Tibial artery (tissue), 4 donors: Measurements from ENCODE around the gene GPAT3.
"Not testable (repeated sequence)": the region's sequence is repeated elsewhere in the genome, so short reads cannot be mapped to it uniquely, and the experiment has no call there.

ENCODE experiments used
- DNase-seq, 2 donors: peaks; one replicate each; pipeline ENCODE4 v3.0.0-alpha.2; 2019
- H3K27ac ChIP-seq, 2 donors: fragments of 200-600 bp; sonication (generic) in 1 of 2; 1 replicate in 1 of 2; 2 replicates in 1 of 2; pipeline ENCODE4 v1.5.1; 2018 to 2019; ENCODE audit warnings: mild to moderate bottlenecking in 1 of 2
- H3K27me3 ChIP-seq, 2 donors: fragments of 200-600 bp; sonication (generic) in 1 of 2; one replicate each; pipeline versions ENCODE4 v1.5.1 to v1.6.0; 2016 to 2019
- H3K36me3 ChIP-seq, 3 donors: fragments of 200-600 bp; sonication (generic) in 2 of 3; one replicate each; pipeline ENCODE4 v1.5.1; 2016 to 2019; ENCODE audit warnings: mild to moderate bottlenecking in 2 of 3
- H3K4me1 ChIP-seq, 4 donors: fragments of 200-600 bp; sonication (generic) in 2 of 4; 1 replicate in 3 of 4; 2 replicates in 1 of 4; pipeline ENCODE4 v1.5.1; 2016 to 2019
- H3K4me3 ChIP-seq, 2 donors: fragments of 200-600 bp; sonication (generic) in 1 of 2; 1 replicate in 1 of 2; 2 replicates in 1 of 2; pipeline ENCODE4 v1.5.1; 2018 to 2019; ENCODE audit warnings: mild to moderate bottlenecking in 2 of 2
- H3K9me3 ChIP-seq, 3 donors: fragments of 200-600 bp; sonication (generic) in 1 of 3; one replicate each; pipeline ENCODE4 v1.5.1; 2016 to 2019
- intact Hi-C: fragments of 100-400 bp; cut with DNase I; formaldehyde crosslinking; loops from one replicate; pipeline ENCODE4 v1.15.0; 2023; ENCODE audit warnings: low total_unique reads
- TF ChIP-seq, protein P1 (sequence below), 2 experiments: fragments of 200-600 bp in 1 of 2; fragments of 450-650 bp in 1 of 2; IDR thresholded peaks; one replicate each; pipeline ENCODE4 v1.5.1; 2017 to 2019; ENCODE audit warnings: antibody characterized with exemption in 2 of 2, mild to moderate bottlenecking in 1 of 2, moderate library complexity in 1 of 2

The GPAT3 gene

GRCh38 chr4:83574247-83574646 lies 38.3 kb downstream of the GPAT3 start:
- TF ChIP-seq, protein P1, sequence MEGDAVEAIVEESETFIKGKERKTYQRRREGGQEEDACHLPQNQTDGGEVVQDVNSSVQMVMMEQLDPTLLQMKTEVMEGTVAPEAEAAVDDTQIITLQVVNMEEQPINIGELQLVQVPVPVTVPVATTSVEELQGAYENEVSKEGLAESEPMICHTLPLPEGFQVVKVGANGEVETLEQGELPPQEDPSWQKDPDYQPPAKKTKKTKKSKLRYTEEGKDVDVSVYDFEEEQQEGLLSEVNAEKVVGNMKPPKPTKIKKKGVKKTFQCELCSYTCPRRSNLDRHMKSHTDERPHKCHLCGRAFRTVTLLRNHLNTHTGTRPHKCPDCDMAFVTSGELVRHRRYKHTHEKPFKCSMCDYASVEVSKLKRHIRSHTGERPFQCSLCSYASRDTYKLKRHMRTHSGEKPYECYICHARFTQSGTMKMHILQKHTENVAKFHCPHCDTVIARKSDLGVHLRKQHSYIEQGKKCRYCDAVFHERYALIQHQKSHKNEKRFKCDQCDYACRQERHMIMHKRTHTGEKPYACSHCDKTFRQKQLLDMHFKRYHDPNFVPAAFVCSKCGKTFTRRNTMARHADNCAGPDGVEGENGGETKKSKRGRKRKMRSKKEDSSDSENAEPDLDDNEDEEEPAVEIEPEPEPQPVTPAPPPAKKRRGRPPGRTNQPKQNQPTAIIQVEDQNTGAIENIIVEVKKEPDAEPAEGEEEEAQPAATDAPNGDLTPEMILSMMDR (IDR thresholded peaks at IDR 0.05), result no peak
- no peaks in the 10 kb centered on the region for H3K27me3 ChIP-seq
- no peak overlapping the region for H3K4me3 ChIP-seq
- H3K4me1 ChIP-seq, result no peaks in the 10 kb centered on the region
- H3K36me3 ChIP-seq, result no peaks in the 10 kb centered on the region
- no peaks in the 10 kb centered on the region for H3K9me3 ChIP-seq
- no peak for DNase-seq
- H3K27ac ChIP-seq, result no peak overlapping the region
- intact Hi-C loops, result no loop called here

DNA sequence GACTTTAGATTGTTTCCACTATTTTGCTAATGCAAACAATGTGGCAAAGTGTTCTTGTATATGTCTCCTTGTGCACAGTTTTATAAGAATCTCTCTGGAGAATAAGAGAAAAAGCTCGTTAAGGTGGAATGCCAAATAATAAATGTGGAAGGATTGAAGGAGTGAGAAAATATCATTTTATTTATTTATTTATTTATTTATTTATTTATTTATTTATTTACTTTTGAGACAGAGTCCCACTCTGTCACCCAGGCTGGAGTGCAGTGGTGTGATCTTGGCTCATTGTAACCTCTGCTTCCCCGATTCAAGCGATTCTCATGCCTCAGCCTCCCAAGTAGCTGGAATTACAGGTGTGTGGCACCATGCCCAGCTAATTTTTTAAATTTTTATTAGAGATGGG lies 40.3 kb downstream of the GPAT3 start:
- H3K27me3 ChIP-seq, H3K4me3 ChIP-seq, H3K4me1 ChIP-seq, DNase-seq, intact Hi-C loops, H3K9me3 ChIP-seq, H3K27ac ChIP-seq, H3K36me3 ChIP-seq: not testable (repeated sequence)

GRCh38 chr4:83581411-83582288 lies 45.7 kb downstream of the GPAT3 start:
- Histone ChIP-seq H3K4me3 (no peak overlapping the region), H3K27ac (no peak overlapping the region), H3K36me3 (no peaks in the 10 kb centered on the region), H3K4me1 (peaks cover 0 to 10% (median 3%) of the 10 kb centered on the region in 4 donors), H3K9me3 (no peaks in the 10 kb centered on the region), H3K27me3 (no peaks in the 10 kb centered on the region)
- intact Hi-C loops, result no loop called here
- no peak for DNase-seq
- TF ChIP-seq, protein P1 (IDR thresholded peaks at IDR 0.05), result no peak

DNA sequence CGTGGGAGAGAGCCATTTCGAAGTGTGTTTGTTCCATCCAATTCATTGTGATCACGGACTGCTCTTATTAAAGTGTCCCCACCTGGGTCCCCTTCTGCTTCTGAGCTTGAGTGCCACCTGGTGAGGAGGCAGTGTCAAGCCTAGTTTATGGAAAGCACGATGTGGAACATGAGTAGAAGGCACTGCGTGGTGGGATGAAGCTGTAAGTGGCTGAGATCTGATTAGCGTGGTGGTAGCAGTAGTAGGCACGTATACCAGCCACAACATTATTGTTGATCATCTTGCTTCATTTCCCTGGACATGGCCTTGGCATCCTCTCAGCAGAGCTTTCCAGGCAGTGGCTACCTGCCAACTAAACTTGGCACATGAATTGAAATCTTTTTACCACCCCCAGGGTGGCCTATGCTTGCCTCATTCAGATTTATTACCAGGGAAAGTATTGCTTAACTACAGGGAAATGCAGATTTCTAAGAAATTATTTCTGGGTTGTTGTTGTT lies 46.4 kb downstream of the GPAT3 start:
- no peak for DNase-seq
- intact Hi-C loops, result no loop called here

DNA sequence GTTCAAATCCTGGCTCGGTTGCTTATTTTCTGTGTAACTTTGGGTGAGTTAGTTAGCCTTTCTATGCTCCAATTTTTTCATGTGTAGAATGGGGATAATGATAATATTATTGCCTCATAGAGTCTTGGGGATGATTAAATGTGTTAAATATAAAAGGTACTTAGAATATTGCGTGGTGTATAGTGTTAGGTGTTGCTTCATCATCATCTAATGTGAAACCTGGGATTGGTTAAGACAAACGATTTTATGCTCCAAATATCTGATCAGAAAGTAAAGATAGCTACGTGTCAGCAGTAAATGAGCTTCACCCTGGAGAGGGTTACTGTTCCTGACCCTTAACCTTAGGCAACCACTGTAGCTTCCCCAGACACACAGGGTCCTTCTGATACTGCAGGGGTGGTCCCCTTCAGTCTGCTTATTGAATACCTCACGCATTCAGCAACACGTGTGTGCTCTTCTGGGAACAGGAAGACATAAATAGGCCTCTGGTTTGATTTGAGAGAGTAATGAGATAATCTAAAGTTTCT lies 50.1 kb downstream of the GPAT3 start:
- no peak for DNase-seq
- Histone ChIP-seq H3K27me3 (no peaks in the 10 kb centered on the region), H3K4me1 (peaks cover 0 to 10% (median 3%) of the 10 kb centered on the region in 4 donors), H3K36me3 (no peaks in the 10 kb centered on the region), H3K27ac (no peak overlapping the region), H3K4me3 (no peak overlapping the region), H3K9me3 (no peaks in the 10 kb centered on the region)
- TF ChIP-seq, protein P1 (IDR thresholded peaks at IDR 0.05), result no peak
- intact Hi-C loops, result no loop called here

More for the DNA sequence above, 46.4 kb downstream of the GPAT3 start:
- no peaks in the 10 kb centered on the region for H3K9me3 ChIP-seq
- no peak overlapping the region for H3K27ac ChIP-seq
- peaks cover 0 to 10% (median 3%) of the 10 kb centered on the region in 4 donors for H3K4me1 ChIP-seq
- TF ChIP-seq, protein P1 (IDR thresholded peaks at IDR 0.05), result no peak
- H3K27me3 ChIP-seq, result no peaks in the 10 kb centered on the region
- no peak overlapping the region for H3K4me3 ChIP-seq
- no peaks in the 10 kb centered on the region for H3K36me3 ChIP-seq

DNA sequence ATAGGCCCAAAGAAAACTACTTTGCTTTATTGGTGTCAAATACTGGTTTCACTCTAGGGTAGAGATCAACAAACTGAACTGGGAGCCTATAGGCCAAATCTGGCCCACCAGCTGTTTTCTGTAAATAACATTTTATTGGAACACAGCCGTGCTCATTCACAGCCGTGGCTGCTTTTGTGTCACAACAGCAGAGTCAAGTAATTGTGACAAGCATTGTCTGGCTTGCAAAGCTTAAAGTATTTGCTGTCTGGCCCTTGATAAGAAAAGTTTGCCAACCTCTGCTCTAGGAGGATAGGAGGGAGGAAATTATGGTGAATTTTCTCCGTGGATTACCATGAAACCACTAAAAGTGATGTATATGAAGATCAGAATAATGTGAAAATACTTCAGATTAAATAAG lies 53.4 kb downstream of the GPAT3 start:
- H3K4me1 ChIP-seq, result no peaks in the 10 kb centered on the region
- TF ChIP-seq, protein P1 (IDR thresholded peaks at IDR 0.05), result no peak
- intact Hi-C loops, result no loop called here
- H3K9me3 ChIP-seq, result no peaks in the 10 kb centered on the region
- DNase-seq, result no peak
- H3K4me3 ChIP-seq, result no peak overlapping the region
- no peak overlapping the region for H3K27ac ChIP-seq
- H3K27me3 ChIP-seq, result no peaks in the 10 kb centered on the region
- no peaks in the 10 kb centered on the region for H3K36me3 ChIP-seq
